GM18861 (cell line): ENCODE data around the gene ZBTB46.

Experiments used
- ATAC-seq: cut with Tn5 transposase; IDR thresholded peaks from one replicate; pipeline ENCODE4 v1.9.1; 2021; ENCODE audit not compliant: unreplicated experiment

ZBTB46 gene

DNA sequence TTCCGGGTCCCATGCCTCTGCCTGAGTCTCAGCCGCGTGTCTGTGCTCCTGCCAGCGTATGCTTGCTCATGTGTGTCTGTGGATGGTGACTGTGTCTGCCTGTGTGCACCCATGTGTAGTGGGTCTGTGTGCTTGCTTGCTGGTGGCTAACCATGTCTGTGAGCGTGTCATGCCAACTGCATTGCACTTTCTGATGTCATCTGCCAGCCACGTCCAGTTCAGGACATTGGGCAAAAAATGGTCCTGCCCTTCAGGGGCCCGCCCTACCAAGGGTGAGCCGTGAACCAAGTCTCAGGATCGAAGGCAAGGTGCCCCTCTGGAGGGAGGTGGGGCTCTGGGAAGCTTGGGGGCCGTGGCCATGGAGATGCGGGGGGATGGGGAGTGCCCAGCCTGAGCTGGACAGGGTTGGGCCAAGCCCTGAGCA, 9.4 kb upstream of the ZBTB46 start:
- no peak for ATAC-seq

DNA sequence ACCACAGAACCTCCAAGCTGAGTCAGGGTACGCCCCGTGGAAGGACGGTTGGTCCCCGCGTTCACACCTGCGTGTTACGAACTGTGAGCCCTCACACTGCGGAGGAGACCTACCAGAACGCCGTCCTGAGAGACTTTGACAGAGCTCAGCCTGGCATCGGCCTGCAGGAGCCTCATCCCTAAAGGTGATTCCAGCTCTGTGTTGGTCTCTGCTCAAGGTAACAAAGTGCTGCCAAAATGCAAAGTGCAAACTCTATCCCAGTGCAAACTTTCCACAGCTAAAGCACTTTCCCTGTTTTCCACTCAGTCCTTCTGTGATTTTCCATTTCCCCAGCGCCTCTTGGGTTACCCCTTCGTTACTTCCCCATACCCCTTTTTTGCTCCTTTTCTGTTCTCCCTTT, 8.6 kb upstream of the ZBTB46 start:
- no peak for ATAC-seq

DNA sequence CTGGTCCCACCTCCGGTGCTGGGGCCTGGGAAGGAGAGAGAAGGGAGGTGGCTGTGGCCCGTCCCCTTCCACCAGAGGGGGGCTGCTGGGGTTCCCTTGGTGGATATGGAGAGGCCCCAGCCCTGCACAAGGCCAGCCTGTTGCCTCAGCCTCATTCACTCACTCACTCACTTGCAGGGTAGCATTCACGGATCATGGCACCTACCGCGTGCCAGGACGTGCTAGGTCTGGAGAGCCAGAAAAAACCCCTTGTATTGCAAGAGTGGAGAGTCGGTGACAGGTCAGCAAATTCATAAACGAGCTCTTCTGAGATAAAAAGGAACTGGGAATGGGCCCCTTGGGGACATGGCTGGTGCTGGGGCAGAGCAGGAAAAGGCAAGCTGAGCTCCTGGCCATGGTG, 6.4 kb upstream of the ZBTB46 start:
- ATAC-seq, result no peak

DNA sequence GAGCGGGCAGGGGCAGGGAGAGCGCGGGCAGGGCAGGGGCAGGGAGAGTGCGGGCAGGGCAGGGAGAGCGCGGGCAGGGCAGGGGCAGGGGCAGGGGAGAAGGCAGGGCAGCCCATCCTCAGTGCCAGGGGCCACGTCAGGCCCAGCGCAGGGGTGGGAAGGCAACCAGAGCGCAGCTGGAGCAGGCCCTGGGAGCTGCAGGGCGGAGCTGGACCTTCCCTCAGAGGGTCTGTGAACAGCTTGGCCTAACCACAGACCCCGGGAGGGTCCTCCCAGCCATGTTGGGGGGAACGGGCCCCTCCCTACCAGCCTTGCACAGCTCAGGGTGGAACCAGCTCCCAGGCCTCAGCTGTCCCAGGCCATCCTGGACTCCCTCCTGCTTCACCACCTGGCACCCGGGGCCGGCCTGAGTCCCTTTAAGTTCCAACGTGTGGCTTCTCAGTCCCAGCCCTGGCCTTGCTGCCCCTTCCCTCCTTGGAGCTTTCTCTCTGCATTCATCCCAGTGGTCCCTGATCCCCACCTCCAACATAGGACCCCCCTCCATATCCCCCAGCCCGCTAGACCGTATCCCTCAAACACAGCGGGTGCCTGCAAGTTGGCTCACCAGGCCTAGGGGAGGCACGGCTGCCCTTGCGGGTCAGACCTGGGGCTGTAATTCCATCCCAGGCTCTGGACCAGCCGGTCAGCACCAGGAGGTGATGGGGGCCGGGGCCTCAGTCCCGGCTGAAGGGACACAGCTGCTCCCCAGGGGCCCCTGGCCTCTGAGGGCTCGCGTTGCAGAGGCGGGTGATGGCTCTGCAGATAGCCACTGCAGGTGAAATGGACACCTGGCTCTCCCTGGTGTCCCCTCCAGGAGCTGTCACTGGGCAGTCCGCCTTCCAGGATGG, 5.6 kb upstream of the ZBTB46 start:
- ATAC-seq, result no peak

DNA sequence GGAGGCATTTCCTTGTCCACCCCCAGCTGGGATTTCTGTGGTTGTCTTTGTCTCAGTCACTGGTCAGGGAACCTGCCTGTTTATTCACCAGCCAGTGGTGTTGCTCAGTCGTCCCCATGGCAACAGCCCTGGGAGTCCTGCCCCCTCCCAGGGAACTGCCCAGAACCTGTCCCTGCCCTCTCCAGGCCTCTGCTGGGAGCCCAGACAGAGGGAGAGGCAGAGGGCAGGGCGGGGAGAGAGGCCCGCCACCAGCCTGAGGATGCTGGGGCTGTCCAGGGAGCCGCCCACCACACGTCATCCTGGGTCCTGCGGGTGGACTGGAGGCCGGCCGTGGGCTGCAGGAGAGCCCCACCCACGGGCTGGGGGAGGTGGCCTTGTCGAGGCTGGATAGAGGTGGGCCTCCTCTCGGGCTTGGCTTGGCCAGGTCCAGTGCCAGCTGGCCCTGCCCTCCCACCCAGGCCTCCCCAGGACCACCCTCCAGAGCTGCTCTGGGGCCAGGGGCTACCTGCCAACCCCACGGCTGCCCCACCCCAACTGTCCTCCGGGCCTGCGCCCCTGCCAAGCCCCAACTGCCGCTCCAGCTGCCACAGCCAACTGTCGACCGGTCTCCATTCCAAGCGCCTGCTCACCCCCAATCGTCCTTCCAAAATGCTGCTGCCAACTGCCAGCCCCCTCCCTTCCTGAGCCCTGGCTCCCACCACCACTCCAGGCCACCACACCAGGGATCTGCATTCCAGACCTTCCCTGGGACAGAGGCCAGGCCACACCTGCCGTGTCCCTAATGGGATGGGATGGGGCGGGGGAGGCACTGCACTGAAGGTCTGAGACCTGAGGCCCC, 4.2 kb upstream of the ZBTB46 start:
- ATAC-seq, result no peak

DNA sequence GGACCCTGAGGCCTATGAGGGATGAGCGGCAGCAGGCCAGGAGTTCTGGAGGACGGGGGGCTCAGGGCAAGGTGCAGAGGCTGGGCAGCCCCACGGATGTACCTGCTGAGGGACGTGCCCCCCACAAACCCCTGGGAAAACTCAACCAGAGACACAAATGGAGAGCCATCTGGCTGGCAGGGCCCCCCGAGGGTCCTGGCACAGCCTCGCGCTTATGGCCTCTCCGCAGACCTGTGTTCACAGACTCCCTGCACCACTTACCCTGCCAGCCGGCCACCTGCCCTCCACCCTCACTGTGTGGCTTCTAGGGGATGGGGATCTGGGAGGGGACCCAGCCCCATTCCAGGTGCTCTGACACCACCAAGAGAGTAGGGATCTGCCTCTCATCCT, 3.4 kb upstream of the ZBTB46 start:
- ATAC-seq, result no peak

DNA sequence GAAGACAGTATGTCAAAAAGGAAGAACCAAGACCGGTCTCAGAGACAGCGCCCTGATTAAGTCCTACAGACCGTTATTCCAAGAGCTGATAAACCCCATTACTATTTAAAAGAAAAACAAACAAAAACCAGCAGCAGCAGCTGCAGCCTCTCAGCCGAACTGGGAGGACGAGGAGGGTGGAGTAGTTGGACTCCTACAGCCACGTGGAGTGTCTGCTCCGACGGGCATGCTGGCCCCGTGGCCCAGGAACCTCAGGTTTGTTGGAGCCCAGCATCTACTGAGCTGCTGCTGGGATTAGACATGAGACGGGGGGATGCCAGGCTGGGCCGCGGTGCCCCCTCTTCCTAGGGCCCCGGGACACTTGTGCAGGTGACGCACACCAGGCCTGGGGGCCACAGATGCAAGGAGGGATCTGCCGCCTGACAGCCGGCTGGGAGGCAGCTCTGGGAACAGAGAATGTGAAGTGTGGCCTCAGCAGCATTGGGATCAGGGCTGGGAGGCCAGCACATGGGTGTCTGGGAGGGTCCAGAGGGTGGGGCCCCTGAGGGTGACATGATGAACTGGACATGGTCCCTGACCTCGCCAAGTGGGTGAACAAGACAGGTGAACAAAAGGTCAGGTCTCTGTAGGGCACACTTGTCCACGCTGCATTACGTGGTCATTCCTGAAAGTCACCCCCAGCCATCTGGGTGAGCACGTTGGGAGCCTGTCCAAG, 2.9 kb upstream of the ZBTB46 start:
- ATAC-seq, result no peak

DNA sequence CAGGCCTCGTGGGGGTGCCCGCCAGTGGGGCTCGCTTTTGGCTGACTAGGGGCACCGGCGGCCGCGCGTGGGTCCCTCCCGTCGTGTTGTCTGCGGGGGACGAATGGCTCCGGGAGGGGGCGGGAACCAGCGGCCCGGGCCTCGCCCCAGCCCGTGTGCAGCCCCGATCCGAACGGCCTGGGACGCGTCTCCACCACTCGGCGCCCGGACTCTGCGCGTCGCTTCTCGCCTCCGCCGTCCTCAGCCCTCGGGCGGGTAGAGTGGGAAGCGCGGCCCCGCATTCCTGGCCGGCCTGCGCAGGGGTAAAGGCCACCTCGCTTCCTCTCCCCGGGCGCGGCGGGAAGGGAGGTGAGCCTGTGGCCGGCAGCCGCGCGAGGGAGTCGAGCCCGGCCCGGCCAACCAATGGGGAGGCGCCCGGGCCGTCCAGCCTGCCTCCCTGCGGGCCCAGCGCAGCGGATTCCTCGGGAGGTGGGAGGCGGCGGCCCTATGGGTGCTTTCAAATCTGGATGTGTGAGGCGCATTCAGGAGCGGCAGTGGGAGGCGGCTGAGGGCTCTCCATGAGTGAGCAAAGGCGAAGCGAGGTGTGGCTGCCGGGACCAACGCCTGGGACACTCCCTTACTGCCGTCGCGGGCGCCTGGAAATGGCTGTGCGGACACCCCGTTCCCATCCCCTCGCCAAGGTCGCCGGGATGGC, 1.1 kb upstream of the ZBTB46 start:
- no peak for ATAC-seq

DNA sequence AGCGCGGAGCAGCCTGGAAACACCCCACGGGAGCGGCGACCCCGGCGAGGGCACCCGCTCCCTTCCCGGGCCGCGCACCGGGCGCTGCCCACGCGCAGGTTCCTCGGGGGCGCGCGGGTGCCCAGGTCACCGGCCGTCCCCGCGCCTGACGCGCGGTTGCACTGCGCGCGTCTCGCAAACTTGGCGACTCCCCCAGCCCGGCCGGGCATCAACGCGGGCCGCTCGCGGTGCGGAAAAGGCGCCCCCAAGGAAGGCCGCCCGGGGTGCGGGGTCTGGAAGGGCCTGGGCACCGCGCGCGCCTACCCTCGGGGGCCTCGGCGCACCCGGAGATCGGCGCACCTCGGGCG, 555 bp upstream of the ZBTB46 start:
- ATAC-seq, result no peak

DNA sequence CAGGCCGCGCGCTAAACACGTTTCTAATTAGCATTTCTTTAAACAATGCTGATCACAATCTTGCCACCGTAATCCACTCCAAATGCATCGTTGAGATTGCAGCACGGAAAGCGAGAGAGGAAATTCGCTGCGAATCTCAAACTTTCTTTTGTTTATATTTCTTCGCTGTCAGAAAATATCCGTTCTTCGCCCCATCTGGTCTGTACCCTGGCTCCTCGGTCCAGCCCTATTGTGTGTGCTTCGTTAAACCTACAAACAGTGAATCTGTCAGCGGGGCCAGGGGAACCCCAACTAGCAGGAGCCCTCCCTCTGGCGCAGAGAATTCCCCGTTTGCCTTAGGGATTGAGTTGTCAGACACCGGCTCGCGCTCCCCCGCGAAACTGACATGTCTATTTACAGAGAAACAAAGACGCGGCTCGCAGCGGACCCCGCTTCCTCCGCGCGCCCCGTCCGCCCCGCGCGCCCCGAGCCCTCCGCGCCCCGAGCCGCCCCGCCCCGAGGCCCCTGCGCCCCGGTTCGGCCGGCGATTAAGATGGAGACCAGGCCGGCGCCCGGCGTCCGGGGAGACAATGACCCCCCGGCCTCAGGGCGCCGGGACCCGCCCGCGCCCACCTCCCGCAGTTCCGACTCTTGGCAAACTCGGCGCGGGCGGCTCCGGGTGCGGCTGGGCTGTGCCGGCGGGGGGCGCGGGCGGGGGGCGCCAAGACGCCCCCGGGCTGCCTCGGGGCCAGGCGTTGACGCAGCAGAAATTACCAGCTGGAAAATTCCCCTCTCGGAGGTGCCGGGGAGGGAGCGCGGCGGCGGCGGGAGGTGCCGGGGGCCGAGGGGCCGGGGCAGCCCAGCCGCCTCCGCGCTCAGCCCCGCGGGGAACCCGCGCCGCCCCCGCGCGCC, 874 bp downstream of the ZBTB46 start:
- no peak for ATAC-seq

DNA sequence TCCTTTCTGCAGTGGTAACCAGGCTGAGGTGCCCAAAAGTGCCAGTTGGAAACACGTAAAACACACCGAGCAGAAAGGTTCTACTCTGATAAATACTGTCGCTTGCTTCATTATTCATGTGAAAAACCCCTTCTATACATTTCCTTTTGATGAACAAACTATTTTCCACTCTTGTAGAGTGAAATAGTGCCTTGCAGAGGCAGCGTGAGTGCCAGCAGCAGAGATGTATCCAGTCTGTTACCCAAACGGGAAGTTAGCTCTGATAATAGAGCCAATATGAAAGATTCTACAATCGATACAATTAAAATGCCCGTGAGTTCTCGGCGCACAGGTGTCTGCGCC, 1.5 kb downstream of the ZBTB46 start:
- no peak for ATAC-seq

DNA sequence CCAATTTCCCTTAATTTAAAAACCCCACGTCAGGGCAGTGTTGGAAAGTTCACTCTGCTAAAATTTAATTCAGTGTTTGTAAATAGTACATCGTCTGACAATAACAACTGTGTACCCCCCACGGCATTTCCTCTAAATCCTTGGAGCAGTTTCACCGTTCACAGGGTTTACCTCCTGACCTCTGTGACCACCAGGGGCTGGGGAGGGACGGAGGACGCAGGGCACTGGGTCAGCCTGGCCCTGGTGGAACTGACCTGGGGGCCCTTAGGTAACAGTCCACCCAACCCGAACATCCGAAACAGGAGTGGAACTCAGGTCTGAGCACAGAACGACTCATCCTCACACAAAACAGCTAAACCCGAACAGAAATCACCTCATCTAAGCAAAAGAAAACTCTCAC, 2.1 kb downstream of the ZBTB46 start:
- no peak for ATAC-seq

DNA sequence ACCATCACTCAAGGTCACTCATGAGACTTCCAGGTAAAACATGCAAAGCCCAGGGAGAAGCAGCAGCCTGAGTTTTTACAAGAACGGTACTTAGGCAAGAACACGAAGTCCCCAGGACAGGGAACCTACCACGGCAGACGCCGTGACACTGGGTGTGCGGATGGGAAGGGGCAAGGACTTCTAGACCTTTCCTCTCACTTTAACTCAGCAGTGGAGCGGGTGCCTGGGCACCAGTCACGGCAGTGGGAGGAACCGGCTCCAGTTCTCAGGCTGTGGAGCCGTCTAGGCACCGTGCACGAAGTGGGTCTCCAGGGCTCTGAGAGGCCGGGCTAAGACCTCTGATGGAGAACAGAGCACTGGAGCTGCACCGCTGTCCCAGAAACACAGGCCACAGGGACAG, 2.5 kb downstream of the ZBTB46 start:
- no peak for ATAC-seq

DNA sequence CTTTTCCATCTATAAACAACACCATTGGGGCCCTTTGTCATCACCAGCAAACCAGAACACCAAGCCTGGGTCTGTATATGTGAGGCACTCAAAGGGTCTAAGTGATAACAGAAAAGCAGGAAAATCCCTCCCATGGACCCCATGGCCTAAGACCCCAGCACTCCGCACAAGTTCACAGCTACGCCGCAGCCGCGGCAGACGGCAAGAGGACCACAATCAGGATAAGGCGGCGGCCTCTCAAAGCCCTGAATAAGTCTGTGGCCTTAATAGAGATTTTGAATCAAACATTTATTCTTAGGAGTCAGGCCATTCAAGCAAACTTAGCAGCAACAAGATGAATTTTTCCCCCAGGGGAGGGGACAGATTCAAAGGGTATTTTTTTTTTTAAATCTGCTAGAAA, 2.9 kb downstream of the ZBTB46 start:
- no peak for ATAC-seq

DNA sequence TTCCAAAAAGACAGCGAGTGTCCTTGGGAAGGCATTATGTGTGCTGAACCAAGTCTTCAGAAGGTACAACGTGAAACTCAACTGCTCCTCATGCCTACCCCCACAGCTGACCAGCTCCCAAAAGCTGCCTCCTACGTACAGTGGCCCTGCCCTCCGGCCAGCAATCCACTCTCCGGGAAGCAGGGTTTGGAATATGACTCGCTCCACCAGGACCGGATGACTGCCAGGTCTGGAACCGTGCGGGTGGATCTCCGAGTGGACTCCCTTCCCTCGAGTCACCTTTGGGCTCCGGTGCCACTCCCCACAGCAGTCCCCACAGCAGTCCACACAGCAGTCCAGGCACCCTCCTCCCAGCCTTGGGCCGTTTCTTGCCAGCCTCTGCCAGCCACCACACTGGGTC, 4.3 kb downstream of the ZBTB46 start:
- no peak for ATAC-seq

DNA sequence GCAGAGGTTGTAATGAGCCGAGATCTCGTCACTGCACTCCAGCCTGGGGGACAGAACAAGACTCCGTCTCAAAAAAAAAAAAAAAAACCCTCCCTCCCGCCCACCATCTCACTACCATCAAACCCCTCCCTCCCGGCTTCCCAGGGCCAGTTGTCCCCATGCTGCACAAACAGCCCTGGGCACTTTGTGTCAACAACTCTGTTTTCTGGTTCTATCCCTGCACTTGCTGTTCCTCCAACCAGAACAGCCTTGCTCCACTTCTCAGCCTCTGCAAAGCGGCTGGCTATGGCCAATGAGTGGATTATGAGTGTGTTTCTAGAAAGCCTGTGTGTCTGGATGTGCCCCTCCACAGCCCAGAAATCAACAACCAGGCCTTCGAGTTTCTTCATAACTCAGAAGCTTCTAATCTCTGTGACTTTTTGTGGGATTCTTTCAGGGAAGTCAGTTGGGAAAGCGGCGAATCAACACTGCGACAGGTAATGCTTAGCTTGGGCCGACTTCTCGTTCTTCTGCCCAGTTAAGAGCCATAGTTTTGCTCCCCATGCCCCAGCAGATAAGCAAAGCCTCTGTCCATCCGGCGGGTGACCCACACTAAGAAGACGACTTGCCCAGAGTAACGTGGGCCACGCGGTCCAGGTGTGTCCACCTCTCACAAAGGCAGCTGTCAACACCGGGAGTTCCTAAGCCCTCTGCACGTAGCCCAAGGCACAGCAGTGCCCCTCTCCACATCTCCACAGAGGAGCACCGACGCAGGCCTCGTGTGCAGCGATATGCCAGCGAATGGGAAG, 5.5 kb downstream of the ZBTB46 start:
- ATAC-seq, result no peak

DNA sequence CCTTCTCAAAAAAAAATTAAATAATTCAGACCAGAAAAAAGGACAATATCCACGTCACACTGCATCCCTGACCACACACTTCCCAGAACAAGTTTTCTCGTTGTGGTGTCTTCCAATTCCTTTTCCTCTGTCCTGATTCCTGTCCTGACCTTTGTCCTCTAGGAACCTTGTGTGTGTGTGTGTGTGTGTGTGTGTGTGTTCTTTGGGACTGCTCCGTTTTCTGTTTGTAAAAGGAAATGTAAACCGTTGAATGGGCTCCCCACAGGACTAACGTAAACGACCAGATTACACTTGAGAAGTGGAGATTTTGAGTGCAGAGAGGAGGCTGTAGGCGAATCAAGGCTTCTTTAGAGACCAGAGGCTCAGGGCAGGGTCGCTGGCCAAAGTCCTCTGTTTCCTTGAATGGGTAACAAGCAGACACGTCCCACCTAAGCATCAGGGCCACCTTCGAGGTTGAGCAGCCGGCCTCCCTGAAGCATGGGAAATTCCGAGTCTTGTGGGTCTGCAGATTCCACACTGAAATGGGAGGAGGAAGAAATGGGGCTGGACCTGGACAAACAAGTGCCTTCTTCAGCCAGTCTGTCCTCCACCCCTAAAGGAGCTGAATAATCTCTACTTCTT, 7.3 kb downstream of the ZBTB46 start:
- ATAC-seq, result no peak

DNA sequence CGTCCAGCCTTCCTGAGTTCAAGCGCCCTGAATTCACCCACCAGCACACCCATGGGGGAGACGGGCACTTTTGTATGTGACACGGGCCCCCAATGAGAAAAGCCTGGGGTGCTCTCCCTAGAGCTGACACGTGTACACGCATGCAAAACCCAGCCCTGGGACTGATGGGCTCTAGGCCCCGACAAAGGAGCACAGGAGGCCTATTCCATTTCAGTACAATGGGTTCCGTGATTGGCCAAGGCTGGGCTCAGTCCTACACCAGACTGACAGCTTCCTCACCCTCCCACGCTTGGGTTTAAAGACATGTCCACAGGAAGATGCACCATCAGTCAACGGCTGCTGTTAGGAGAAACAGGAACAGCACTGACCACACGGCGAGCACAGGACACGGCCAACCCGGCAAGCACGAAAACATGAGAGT, 8.8 kb downstream of the ZBTB46 start:
- no peak for ATAC-seq

DNA sequence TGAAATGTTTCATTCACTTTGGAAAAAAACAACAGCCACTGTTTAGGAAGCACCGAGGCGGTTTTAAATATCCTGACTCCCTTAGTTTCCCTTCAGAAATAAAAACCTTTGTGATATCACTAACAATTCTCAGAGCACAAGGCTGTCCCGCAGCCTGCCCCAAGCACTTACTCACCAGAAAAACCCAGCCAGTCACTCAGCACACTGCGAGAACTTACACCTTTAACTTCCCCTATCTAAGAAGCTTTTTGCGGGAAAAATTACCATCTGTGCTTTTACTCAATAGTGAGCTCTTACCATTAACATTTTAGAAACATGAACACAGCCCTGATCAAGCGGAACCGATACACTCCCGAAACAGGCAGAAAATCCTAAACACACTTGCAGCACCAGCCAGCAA, 9.3 kb downstream of the ZBTB46 start:
- no peak for ATAC-seq
